K562 (cell line): ENCODE measurements around the gene PRDM1. TPM values are rescaled to one million over a fixed set of nuclear protein-coding genes. Genes with fewer than 3 reads are reported as not detected.

Source experiments
- ATAC-seq: fragments of 200-7000 bp; cut with Tn5 transposase; 3 replicates; pipeline ENCODE4 v1.9.1; 2020; ENCODE audit warnings: moderate library complexity
- BruUV-seq: library from RNA; stranded (reverse); fragments of 400-500 nt; replicated peaks from 2 replicates; lab custom pipeline; 2021; lab: Mats Ljungman, UMichigan
- CTCF ChIA-PET: fragments of 300-600 bp; formaldehyde crosslinking; extraction: SDS; loops from one replicate; lab custom pipeline; 2021; ENCODE audit warnings: low intra/inter-chr PET ratio; lab: Yijun Ruan, JAX
- POLR2A ChIA-PET: fragments of 300-600, 350-650 bp; sonication (Branson Sonifier 250); formaldehyde crosslinking; extraction: SDS; loops from one replicate; lab custom pipeline; 2021; ENCODE audit warnings: antibody characterized with exemption, inconsistent platforms; lab: Yijun Ruan, JAX
- DNase-seq, 4 experiments: peaks; one replicate each; pipeline versions ENCODE4 v3.0.0 to v3.0.0-alpha.2; 2011 to 2018; ENCODE audit warnings: low spot score in 3 of 4, mixed read lengths in 3 of 4; ENCODE audit errors: extremely low read depth in 1 of 4
- FAIRE-seq: peaks from 2 replicates; lab custom pipeline; 2011; peaks lifted over from hg19 to GRCh38; lab: Jason Lieb, UNC
- H2AFZ ChIP-seq: 2 replicates; pipeline ENCODE4 v1.6.0; 2011; ENCODE audit warnings: low read depth, low read length, control low read depth, inconsistent platforms
- H3K27ac ChIP-seq: fragments of 200-600 bp; 3 replicates; pipeline ENCODE4 v1.8.0; 2011; ENCODE audit warnings: low read depth, mild to moderate bottlenecking, control low read depth, inconsistent platforms, low read length, moderate library complexity, mixed read lengths; ENCODE audit errors: extremely low read depth
- H3K27me3 ChIP-seq, 2 experiments: fragments of 300-600 bp in 1 of 2; 2 replicates in 1 of 2; 3 replicates in 1 of 2; pipeline versions ENCODE4 v1.6.0 to v1.8.0; 2011; ENCODE audit warnings: inconsistent platforms in 2 of 2, low read length in 2 of 2, mild to moderate bottlenecking in 1 of 2, mixed read lengths in 1 of 2, moderate library complexity in 1 of 2; ENCODE audit not compliant: control insufficient read depth in 2 of 2, insufficient read depth in 2 of 2
- H3K36me3 ChIP-seq: fragments of 300-600 bp; 3 replicates; pipeline ENCODE4 v1.8.0; 2011; ENCODE audit warnings: mild to moderate bottlenecking, low read length, inconsistent platforms; ENCODE audit not compliant: control insufficient read depth, insufficient read depth
- H3K4me1 ChIP-seq, 2 experiments: fragments of 200-600 bp in 1 of 2; replicated peaks in 1 of 2; 2 replicates in 1 of 2; 3 replicates in 1 of 2; pipeline versions ENCODE4 v1.5.1 to v1.8.0; 2011; ENCODE audit warnings: inconsistent platforms in 2 of 2, low read length in 2 of 2, mild to moderate bottlenecking in 1 of 2, mixed read lengths in 1 of 2, moderate library complexity in 1 of 2; ENCODE audit not compliant: control insufficient read depth in 2 of 2, insufficient read depth in 2 of 2
- H3K4me2 ChIP-seq: 2 replicates; pipeline ENCODE4 v1.6.1; 2011; ENCODE audit warnings: low read length, control low read depth, inconsistent platforms, mixed read lengths; ENCODE audit not compliant: insufficient read depth
- H3K4me3 ChIP-seq: fragments of 200-600 bp; sonication (generic), shearing (Covaris generic); 2 replicates; pipeline ENCODE4 v1.5.1; 2016; ENCODE audit warnings: control low read depth, inconsistent platforms
- H3K79me2 ChIP-seq: fragments of 200-600 bp; 3 replicates; pipeline ENCODE4 v1.8.0; 2011; ENCODE audit warnings: low read length, inconsistent platforms; ENCODE audit not compliant: control insufficient read depth, insufficient read depth
- H3K9ac ChIP-seq, 2 experiments: 2 replicates each; pipeline versions ENCODE4 v1.6.0 to v1.6.1; 2011; ENCODE audit warnings: low read depth in 2 of 2, low read length in 2 of 2, control low read depth in 1 of 2, inconsistent platforms in 1 of 2, mild to moderate bottlenecking in 1 of 2, mixed read lengths in 1 of 2; ENCODE audit not compliant: insufficient read depth in 1 of 2
- H3K9me1 ChIP-seq: one replicate; pipeline ENCODE4 v1.6.0; 2011; ENCODE audit warnings: inconsistent platforms, mild to moderate bottlenecking, low read length, moderate library complexity; ENCODE audit not compliant: control insufficient read depth, insufficient read depth
- H3K9me3 ChIP-seq: replicated peaks from 2 replicates; pipeline ENCODE4 v1.5.1; 2011; ENCODE audit warnings: low read depth, low read length, inconsistent platforms; ENCODE audit not compliant: control insufficient read depth, insufficient read depth
- H4K20me1 ChIP-seq: replicated peaks from 2 replicates; pipeline ENCODE4 v1.6.1; 2011; ENCODE audit warnings: low read length, inconsistent platforms, mixed read lengths; ENCODE audit not compliant: control insufficient read depth, insufficient read depth
- NFATC3 ChIP-seq: fragments of 450-650 bp; IDR thresholded peaks from 2 replicates; pipeline ENCODE4 v1.6.1; 2017; ENCODE audit warnings: mild to moderate bottlenecking
- SIN3B ChIP-seq: fragments of 450-650 bp; IDR thresholded peaks from 2 replicates; pipeline ENCODE4 v1.6.1; 2017; ENCODE audit warnings: low read depth, mild to moderate bottlenecking, moderate library complexity
- SP2 ChIP-seq: IDR thresholded peaks from 2 replicates; pipeline ENCODE4 v1.6.1; 2011; ENCODE audit warnings: mild to moderate bottlenecking, low read depth, low read length, moderate library complexity; ENCODE audit not compliant: poor library complexity, severe bottlenecking; ENCODE audit errors: extremely low read depth
- WGBS: fragments of 100-300 bp; shearing (Covaris generic); methylation state at CpG from one replicate; pipeline ENCODE4 v1.1.6; 2016; ENCODE audit warnings: low coverage, mixed read lengths; ENCODE audit not compliant: insufficient coverage; ENCODE audit errors: missing lambda C conversion rate; 5-methylcytosine and 5-hydroxymethylcytosine counted together
- in situ Hi-C: fragments of 300-500 bp; cut with MboI; formaldehyde crosslinking; loops from 4 replicates; pipeline ENCODE4 v1.15.0; 2018; ENCODE audit warnings: inconsistent platforms, mixed read lengths
- intact Hi-C: fragments of 100-400 bp; cut with micrococcal nuclease; formaldehyde crosslinking; loops from 2 replicates; pipeline ENCODE4 v1.14.2; 2022
- polyA plus RNA-seq, 8 experiments: library from polyadenylated mRNA; depleted of rRNA in 4 of 8; stranded (reverse) in 5 of 8; unstranded in 3 of 8; fragments of >200 nt; fragmentation: Nextera tagmentation in 2 of 8; fragmentation: Illumina TruSeq in 1 of 8; extraction: Ambion mirVana in 2 of 8; extraction: Trizol in 1 of 8; gene quantifications; 2 replicates each; pipeline versions ENCODE4 v1.2.1 to v1.2.3, GENCODE V29; 2011 to 2014; ENCODE audit warnings: inconsistent platforms in 1 of 8, missing spikeins in 1 of 8
- total RNA-seq, 7 experiments: library from RNA; depleted of rRNA in 6 of 7; stranded (reverse); fragments of >200 nt in 6 of 7; fragmentation: Illumina TruSeq in 2 of 7; extraction: Trizol in 2 of 7; gene quantifications; 2 replicates each; pipeline versions ENCODE4 v1.2.1 to v1.2.3, GENCODE V29; 2011 to 2021; ENCODE audit warnings: low replicate concordance in 1 of 7
- TF ChIP-seq, protein P1 (sequence below): fragments of 250-450 bp; sonication (Bioruptor Pico); IDR thresholded peaks from 2 replicates; pipeline ENCODE4 v1.4.0; 2020; ENCODE audit warnings: mild to moderate bottlenecking

Gene PRDM1
- total and polyA plus RNA-seq, 9 of the 15 experiments (the other 6 are each of a cell fraction or from before 2014, with no cell fraction given), result 0.09 to 0.89 (median 0.27) TPM

DNA sequence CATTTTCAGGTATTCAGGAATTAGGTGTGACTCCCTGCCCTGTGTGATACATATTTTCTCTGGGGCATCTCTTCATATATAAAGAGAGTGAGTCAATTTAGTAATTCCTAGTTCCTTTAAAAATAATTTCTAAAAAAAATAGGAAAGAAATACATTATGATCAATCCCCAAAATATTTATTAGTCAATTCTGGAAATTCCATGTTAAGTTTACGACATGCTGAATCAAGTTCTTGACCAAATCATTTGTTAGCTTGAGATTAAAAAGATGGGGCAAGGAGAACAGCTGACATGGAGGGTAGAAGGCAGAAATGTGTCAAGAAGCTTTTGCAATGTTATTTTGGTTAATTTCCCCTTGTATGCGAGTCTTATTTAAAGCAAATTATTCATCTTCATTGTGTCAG lies 22.7 kb upstream of the PRDM1 start:
- Histone ChIP-seq H2AFZ (no peak overlapping the region), H3K36me3 (no peaks in the 10 kb centered on the region), H3K4me1 (no peaks in the 10 kb centered on the region; a peak in 1 of 5 replicates), H3K4me3 (no peak overlapping the region), H3K9me1 (no peaks in the 10 kb centered on the region), H3K27me3 (peaks cover 0 to 2% of the 10 kb centered on the region in 2 experiments; a peak in 2 of 5 replicates), H3K9me3 (no peaks in the 10 kb centered on the region), H3K9ac (no peak overlapping the region), H3K27ac (no peak overlapping the region), H3K4me2 (no peak overlapping the region), H4K20me1 (no peaks in the 10 kb centered on the region), H3K79me2 (no peaks in the 10 kb centered on the region)
- no peak for FAIRE-seq
- intact Hi-C loops (no loop called here), in situ Hi-C loops (no loop called here)
- ATAC-seq, result no peak
- 25% methylated on average over 2 of the region's 2 CpGs for WGBS
- CTCF ChIA-PET, result no interaction called here
- no peak for DNase-seq
- POLR2A ChIA-PET, result interaction anchor here (0.6 kb wide), 2 partner anchors 10 to 783 kb away, joined by 3 to 4 read pairs; no protein-coding TSS in a partner anchor
- TF ChIP-seq SP2 (no peak), SIN3B (no peak), NFATC3 (no peak)
- TF ChIP-seq, protein P1, sequence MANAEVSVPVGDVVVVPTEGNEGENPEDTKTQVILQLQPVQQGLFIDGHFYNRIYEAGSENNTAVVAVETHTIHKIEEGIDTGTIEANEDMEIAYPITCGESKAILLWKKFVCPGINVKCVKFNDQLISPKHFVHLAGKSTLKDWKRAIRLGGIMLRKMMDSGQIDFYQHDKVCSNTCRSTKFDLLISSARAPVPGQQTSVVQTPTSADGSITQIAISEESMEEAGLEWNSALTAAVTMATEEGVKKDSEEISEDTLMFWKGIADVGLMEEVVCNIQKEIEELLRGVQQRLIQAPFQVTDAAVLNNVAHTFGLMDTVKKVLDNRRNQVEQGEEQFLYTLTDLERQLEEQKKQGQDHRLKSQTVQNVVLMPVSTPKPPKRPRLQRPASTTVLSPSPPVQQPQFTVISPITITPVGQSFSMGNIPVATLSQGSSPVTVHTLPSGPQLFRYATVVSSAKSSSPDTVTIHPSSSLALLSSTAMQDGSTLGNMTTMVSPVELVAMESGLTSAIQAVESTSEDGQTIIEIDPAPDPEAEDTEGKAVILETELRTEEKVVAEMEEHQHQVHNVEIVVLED (CRISPR knock-in tag), result no peak
- BruUV-seq, result no TSS peak
